Mesenchymal stem cell (in vitro differentiated cells and primary cell): ENCODE measurements around the gene SPARCL1.

ENCODE experiments used
- DNase-seq: peaks from one replicate; pipeline ENCODE4 v3.0.0-alpha.2; 2013
- H2AFZ ChIP-seq: one replicate; pipeline ENCODE4 v1.6.1; 2013; ENCODE audit warnings: low read depth, mild to moderate bottlenecking, control low read depth, inconsistent platforms, low read length, moderate library complexity
- H2AK5ac ChIP-seq: 2 replicates; pipeline ENCODE4 v1.6.1; 2013; ENCODE audit warnings: low read length, moderate library complexity, mild to moderate bottlenecking, inconsistent platforms; ENCODE audit not compliant: severe bottlenecking
- H2BK120ac ChIP-seq: one replicate; pipeline ENCODE4 v1.6.1; 2013; ENCODE audit warnings: low read depth, mild to moderate bottlenecking, inconsistent platforms, low read length, moderate library complexity
- H2BK12ac ChIP-seq, 2 experiments: one replicate each; pipeline ENCODE4 v1.6.1; 2013; ENCODE audit warnings: inconsistent platforms in 2 of 2, low read length in 2 of 2, mild to moderate bottlenecking in 2 of 2, moderate library complexity in 2 of 2, control low read depth in 1 of 2
- H2BK15ac ChIP-seq: one replicate; pipeline ENCODE4 v1.6.1; 2013; ENCODE audit warnings: mild to moderate bottlenecking, low read depth, inconsistent platforms; ENCODE audit not compliant: poor library complexity, severe bottlenecking
- H2BK5ac ChIP-seq: 2 replicates; pipeline ENCODE4 v1.6.1; 2013; ENCODE audit warnings: low read depth, mild to moderate bottlenecking, low read length, control low read depth, inconsistent platforms; ENCODE audit not compliant: poor library complexity, severe bottlenecking
- H3K14ac ChIP-seq, 2 experiments: one replicate each; pipeline ENCODE4 v1.6.1; 2013; ENCODE audit warnings: inconsistent platforms in 2 of 2, low read length in 2 of 2, control low read depth in 1 of 2, mild to moderate bottlenecking in 1 of 2, moderate library complexity in 1 of 2
- H3K18ac ChIP-seq, 2 experiments: one replicate each; pipeline ENCODE4 v1.6.1; 2013; ENCODE audit warnings: inconsistent platforms in 2 of 2, low read length in 2 of 2, control low read depth in 1 of 2, low read depth in 1 of 2, mild to moderate bottlenecking in 1 of 2
- H3K23ac ChIP-seq, 2 experiments: one replicate each; pipeline ENCODE4 v1.6.1; 2013; ENCODE audit warnings: inconsistent platforms in 2 of 2, low read length in 2 of 2, mild to moderate bottlenecking in 2 of 2, moderate library complexity in 2 of 2, control low read depth in 1 of 2
- H3K27ac ChIP-seq: 2 replicates; pipeline ENCODE4 v1.5.1; 2013; ENCODE audit warnings: mild to moderate bottlenecking, moderate library complexity, low read length, control low read depth, inconsistent platforms; ENCODE audit not compliant: poor library complexity, severe bottlenecking
- H3K27me3 ChIP-seq, 2 experiments: 2 replicates each; pipeline versions ENCODE4 v1.6.1 to v1.7.0; 2013; ENCODE audit warnings: low read length in 2 of 2, mild to moderate bottlenecking in 2 of 2, moderate library complexity in 2 of 2, control low read depth in 1 of 2, inconsistent platforms in 1 of 2; ENCODE audit not compliant: control insufficient read depth in 1 of 2, insufficient read depth in 1 of 2
- H3K36me3 ChIP-seq, 2 experiments: 2 replicates each; pipeline versions ENCODE4 v1.6.1 to v1.7.0; 2013; ENCODE audit warnings: low read length in 2 of 2, control low read depth in 1 of 2, inconsistent platforms in 1 of 2, low read depth in 1 of 2, mild to moderate bottlenecking in 1 of 2; ENCODE audit not compliant: insufficient read depth in 2 of 2, control insufficient read depth in 1 of 2
- H3K4ac ChIP-seq, 2 experiments: one replicate each; pipeline ENCODE4 v1.6.1; 2013; ENCODE audit warnings: inconsistent platforms in 2 of 2, low read length in 2 of 2, mild to moderate bottlenecking in 2 of 2, moderate library complexity in 2 of 2, control low read depth in 1 of 2, low read depth in 1 of 2
- H3K4me1 ChIP-seq: 2 replicates; pipeline ENCODE4 v1.6.1; 2013; ENCODE audit warnings: low read depth, low read length, control low read depth; ENCODE audit not compliant: control insufficient read depth, insufficient read depth
- H3K4me2 ChIP-seq: 2 replicates; pipeline ENCODE4 v1.6.1; 2013; ENCODE audit warnings: low read length, mild to moderate bottlenecking, inconsistent platforms; ENCODE audit not compliant: poor library complexity, severe bottlenecking
- H3K4me3 ChIP-seq, 2 experiments: 2 replicates each; pipeline versions ENCODE4 v1.5.1 to v1.7.0; 2013; ENCODE audit warnings: low read length in 2 of 2, mild to moderate bottlenecking in 2 of 2, control low read depth in 1 of 2, low read depth in 1 of 2; ENCODE audit not compliant: insufficient read depth in 1 of 2
- H3K79me1 ChIP-seq: replicated peaks from 2 replicates; pipeline ENCODE4 v1.6.1; 2013; ENCODE audit warnings: mild to moderate bottlenecking, control low read depth, low read length, inconsistent platforms; ENCODE audit not compliant: poor library complexity, severe bottlenecking
- H3K9ac ChIP-seq: 2 replicates; pipeline ENCODE4 v1.7.0; 2013; ENCODE audit warnings: mild to moderate bottlenecking, low read length, moderate library complexity
- H3K9me3 ChIP-seq: 2 replicates; pipeline ENCODE4 v1.7.0; 2013; ENCODE audit warnings: mild to moderate bottlenecking, low read length; ENCODE audit not compliant: control insufficient read depth
- H4K8ac ChIP-seq: one replicate; pipeline ENCODE4 v1.6.1; 2013; ENCODE audit warnings: inconsistent platforms, mild to moderate bottlenecking, low read length, moderate library complexity
- H4K91ac ChIP-seq: one replicate; pipeline ENCODE4 v1.6.1; 2013; ENCODE audit warnings: mild to moderate bottlenecking, low read length, inconsistent platforms
- WGBS: methylation state at CpG from one replicate; pipeline ENCODE4 v1.1.7; 2013; ENCODE audit warnings: mixed read lengths; 5-methylcytosine and 5-hydroxymethylcytosine counted together

SPARCL1 gene

GRCh38 chr4:87565746-87566145 lies 36.6 kb upstream of the SPARCL1 start:
- Histone ChIP-seq H2BK15ac (no peak overlapping the region), H2AK5ac (no peak overlapping the region), H2AFZ (no peak overlapping the region), H3K79me1 (no peaks in the 10 kb centered on the region), H2BK12ac (no peak overlapping the region), H3K9ac (no peak overlapping the region), H3K4ac (no peak overlapping the region), H3K4me3 (no peak overlapping the region), H2BK120ac (no peak overlapping the region), H3K27me3 (no peaks in the 10 kb centered on the region), H3K9me3 (no peaks in the 10 kb centered on the region), H3K4me1 (no peaks in the 10 kb centered on the region), H3K36me3 (no peaks in the 10 kb centered on the region), H3K27ac (no peak overlapping the region), H2BK5ac (no peak overlapping the region), H3K23ac (no peak overlapping the region), H3K14ac (no peak overlapping the region), H4K91ac (no peak overlapping the region), H3K4me2 (no peak overlapping the region), H4K8ac (no peak overlapping the region), H3K18ac (no peak overlapping the region)
- DNase-seq: no peak
- WGBS: 90% methylated on average over 4 of the region's 4 CpGs

DNA sequence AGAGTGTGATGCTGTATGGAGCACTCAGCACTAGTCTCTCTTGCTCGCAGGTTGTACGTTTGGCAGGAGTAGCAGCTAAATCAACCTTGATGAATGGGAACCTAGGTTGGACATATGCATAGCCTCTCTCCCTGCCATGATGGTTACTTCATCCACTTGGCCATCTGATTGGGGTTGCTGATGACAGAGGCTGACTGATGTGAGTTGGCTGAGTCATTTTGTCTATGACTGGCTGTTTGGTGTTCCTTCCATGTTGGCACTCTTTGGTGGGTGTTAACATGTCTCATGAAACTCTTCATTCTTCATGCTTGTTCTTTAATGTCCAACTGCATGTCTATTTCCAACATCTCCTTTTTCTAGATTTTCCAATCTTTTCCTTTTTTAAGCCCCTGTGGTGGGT lies 31.6 kb upstream of the SPARCL1 start:
- Histone ChIP-seq H4K8ac (no peak overlapping the region), H3K27me3 (no peaks in the 10 kb centered on the region), H2AFZ (no peak overlapping the region), H3K27ac (no peak overlapping the region), H3K36me3 (no peaks in the 10 kb centered on the region), H2BK120ac (no peak overlapping the region), H2BK15ac (no peak overlapping the region), H3K9me3 (no peaks in the 10 kb centered on the region), H3K79me1 (no peaks in the 10 kb centered on the region), H2AK5ac (no peak overlapping the region), H3K4ac (no peak overlapping the region), H3K4me3 (no peak overlapping the region), H2BK5ac (no peak overlapping the region), H3K23ac (no peak overlapping the region), H3K4me2 (no peak overlapping the region), H3K18ac (no peak overlapping the region), H3K14ac (no peak overlapping the region), H2BK12ac (no peak overlapping the region), H3K9ac (no peak overlapping the region), H3K4me1 (peaks cover 1% of the 10 kb centered on the region), H4K91ac (no peak overlapping the region)
- WGBS: 89% methylated on average over 2 of the region's 2 CpGs
- no peak for DNase-seq

DNA sequence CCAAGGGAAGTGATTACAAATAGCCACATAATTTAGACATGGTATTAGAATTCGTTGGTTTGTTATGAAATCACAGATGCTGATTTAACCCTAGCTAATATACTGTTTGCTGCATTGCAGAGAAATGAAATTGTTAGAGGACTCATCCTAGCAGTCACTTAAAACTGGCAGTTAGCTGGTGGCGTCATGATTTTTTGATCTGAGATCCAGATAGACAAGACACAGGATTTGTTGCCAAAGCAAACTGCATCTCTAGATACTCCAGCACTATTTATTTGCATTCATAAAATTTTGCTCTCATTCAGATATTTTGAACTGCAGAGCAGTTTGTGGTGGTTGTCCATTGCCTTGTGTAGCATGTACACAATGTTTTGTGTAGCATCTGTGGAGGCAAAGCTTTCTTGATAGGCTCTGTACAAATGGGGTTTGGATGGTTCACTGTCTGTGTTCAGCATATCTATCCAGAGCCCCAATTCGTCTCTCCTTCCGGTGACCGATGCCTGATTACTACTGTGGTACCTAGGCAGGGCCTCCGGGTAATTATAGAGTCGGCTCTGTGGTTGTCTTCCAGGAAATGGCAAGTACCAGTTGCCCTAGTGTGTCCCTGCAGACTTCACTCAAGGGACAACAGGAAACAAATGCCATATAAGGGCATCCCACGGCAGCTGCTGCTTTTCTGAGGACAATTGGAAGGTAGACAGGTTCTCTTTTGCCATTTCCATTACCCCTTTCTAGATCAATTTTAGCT lies 30.1 kb upstream of the SPARCL1 start:
- DNase-seq: no peak
- Histone ChIP-seq H2BK5ac (no peak overlapping the region), H2AFZ (no peak overlapping the region), H4K91ac (no peak overlapping the region), H3K27me3 (no peaks in the 10 kb centered on the region), H2AK5ac (no peak overlapping the region), H3K23ac (no peak overlapping the region), H3K36me3 (no peaks in the 10 kb centered on the region), H3K4me1 (peaks cover 1% of the 10 kb centered on the region), H3K27ac (no peak overlapping the region), H3K9ac (no peak overlapping the region), H3K9me3 (no peaks in the 10 kb centered on the region), H3K4me2 (no peak overlapping the region), H3K79me1 (no peaks in the 10 kb centered on the region), H2BK120ac (no peak overlapping the region), H3K14ac (no peak overlapping the region), H2BK15ac (no peak overlapping the region), H3K4ac (no peak overlapping the region), H2BK12ac (no peak overlapping the region), H3K18ac (no peak overlapping the region), H3K4me3 (no peak overlapping the region), H4K8ac (no peak overlapping the region)
- 74% methylated on average over 6 of the region's 8 CpGs for WGBS

GRCh38 chr4:87557348-87557747 lies 28.2 kb upstream of the SPARCL1 start:
- no peak overlapping the region for H4K91ac ChIP-seq
- WGBS: 80% methylated on average over 2 of the region's 2 CpGs
- no peak for DNase-seq

More at GRCh38 chr4:87557348-87557747, 28.2 kb upstream of the SPARCL1 start:
- Histone ChIP-seq H3K36me3 (no peaks in the 10 kb centered on the region), H3K18ac (no peak overlapping the region), H3K4me2 (no peak overlapping the region), H3K23ac (no peak overlapping the region), H2BK15ac (no peak overlapping the region), H3K14ac (no peak overlapping the region), H2BK5ac (no peak overlapping the region), H2BK12ac (no peak overlapping the region), H3K27ac (no peak overlapping the region), H2BK120ac (no peak overlapping the region), H3K79me1 (no peaks in the 10 kb centered on the region), H3K27me3 (no peaks in the 10 kb centered on the region), H3K4me1 (peaks cover 1% of the 10 kb centered on the region), H3K4ac (no peak overlapping the region), H2AFZ (no peak overlapping the region), H3K9ac (no peak overlapping the region), H2AK5ac (no peak overlapping the region), H4K8ac (no peak overlapping the region), H3K4me3 (no peak overlapping the region), H3K9me3 (no peaks in the 10 kb centered on the region)
